Endothelial cell of umbilical vein (primary cell): ENCODE measurements around the gene LSM2.

Source experiments
- EZH2 ChIP-seq: IDR thresholded peaks from 2 replicates; pipeline ENCODE4 v1.6.1; 2012; ENCODE audit warnings: borderline replicate concordance, low read depth, mild to moderate bottlenecking, moderate library complexity, low read length, inconsistent platforms; ENCODE audit not compliant: severe bottlenecking
- FOS ChIP-seq: IDR thresholded peaks from 2 replicates; pipeline ENCODE4 v1.6.1; 2011; ENCODE audit warnings: mild to moderate bottlenecking, low read length, moderate library complexity, borderline replicate concordance; ENCODE audit not compliant: insufficient read depth
- MYC ChIP-seq: IDR thresholded peaks from one replicate; pipeline ENCODE4 v1.6.1; 2011; ENCODE audit warnings: mild to moderate bottlenecking, low read depth, low read length
- POLR2A ChIP-seq: IDR thresholded peaks from 2 replicates; pipeline ENCODE4 v1.6.1; 2012; ENCODE audit warnings: low read depth, mild to moderate bottlenecking, control low read depth, low read length
- POLR2AphosphoS5 ChIP-seq: IDR thresholded peaks from 2 replicates; pipeline ENCODE4 v1.6.1; 2012; ENCODE audit warnings: low read depth, mild to moderate bottlenecking, control low read depth, low read length, moderate library complexity; ENCODE audit not compliant: insufficient read depth
- TF ChIP-seq, protein P1 (sequence below), 2 donors: IDR thresholded peaks; 1 replicate in 1 of 2; 2 replicates in 1 of 2; pipeline ENCODE4 v1.5.1; 2011; ENCODE audit warnings: low read length in 2 of 2, mild to moderate bottlenecking in 2 of 2, moderate library complexity in 2 of 2, control low read depth in 1 of 2, inconsistent platforms in 1 of 2, low read depth in 1 of 2; ENCODE audit not compliant: insufficient read depth in 1 of 2; ENCODE audit errors: extremely low read depth in 1 of 2
- TF ChIP-seq, protein P2 (sequence below): IDR thresholded peaks from 2 replicates; pipeline ENCODE4 v1.6.1; 2011; ENCODE audit not compliant: insufficient read depth, insufficient read length

DNA sequence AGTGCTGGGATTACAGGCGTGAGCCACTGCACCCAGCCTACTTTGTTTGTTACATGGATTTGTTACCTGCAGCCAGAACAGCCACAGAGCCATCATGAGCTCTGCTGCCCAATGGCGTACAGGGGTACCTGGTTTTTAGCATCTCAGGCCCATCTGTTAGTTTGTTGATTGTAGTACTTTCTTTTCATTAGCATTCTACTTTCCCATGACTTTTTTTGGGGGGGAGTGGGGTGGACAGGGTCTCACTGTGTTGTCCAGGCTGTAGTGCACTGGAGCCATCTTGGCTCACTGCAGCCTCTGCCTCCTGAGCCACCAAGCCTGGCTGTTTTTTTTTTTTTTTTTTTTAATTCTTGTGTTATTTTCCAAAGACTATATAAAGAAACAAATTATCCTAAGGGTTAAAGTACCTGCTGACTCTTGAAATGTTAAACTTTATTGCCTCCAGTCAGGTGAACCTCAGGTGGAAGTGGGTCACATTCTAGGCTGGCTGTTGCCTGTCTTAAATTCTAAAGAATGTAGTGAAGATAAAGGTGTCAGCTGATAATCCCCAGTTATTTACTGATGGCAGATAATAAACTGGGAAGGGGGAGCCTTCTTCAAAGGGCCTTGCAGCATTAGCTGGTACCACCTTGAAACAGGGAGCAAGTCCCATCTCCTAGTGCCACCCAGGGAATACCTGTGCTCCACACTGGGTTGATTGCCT lies 40.7 kb upstream of the LSM2 start:
- no peak for TF ChIP-seq POLR2A
- TF ChIP-seq, protein P1, sequence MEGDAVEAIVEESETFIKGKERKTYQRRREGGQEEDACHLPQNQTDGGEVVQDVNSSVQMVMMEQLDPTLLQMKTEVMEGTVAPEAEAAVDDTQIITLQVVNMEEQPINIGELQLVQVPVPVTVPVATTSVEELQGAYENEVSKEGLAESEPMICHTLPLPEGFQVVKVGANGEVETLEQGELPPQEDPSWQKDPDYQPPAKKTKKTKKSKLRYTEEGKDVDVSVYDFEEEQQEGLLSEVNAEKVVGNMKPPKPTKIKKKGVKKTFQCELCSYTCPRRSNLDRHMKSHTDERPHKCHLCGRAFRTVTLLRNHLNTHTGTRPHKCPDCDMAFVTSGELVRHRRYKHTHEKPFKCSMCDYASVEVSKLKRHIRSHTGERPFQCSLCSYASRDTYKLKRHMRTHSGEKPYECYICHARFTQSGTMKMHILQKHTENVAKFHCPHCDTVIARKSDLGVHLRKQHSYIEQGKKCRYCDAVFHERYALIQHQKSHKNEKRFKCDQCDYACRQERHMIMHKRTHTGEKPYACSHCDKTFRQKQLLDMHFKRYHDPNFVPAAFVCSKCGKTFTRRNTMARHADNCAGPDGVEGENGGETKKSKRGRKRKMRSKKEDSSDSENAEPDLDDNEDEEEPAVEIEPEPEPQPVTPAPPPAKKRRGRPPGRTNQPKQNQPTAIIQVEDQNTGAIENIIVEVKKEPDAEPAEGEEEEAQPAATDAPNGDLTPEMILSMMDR (IDR thresholded peaks at IDR 0.05; ENCODE audit: extremely low read depth in 1 of 2, insufficient read depth in 1 of 2, low read depth in 1 of 2, low read length in 2 of 2), result no peak
- TF ChIP-seq, protein P2, sequence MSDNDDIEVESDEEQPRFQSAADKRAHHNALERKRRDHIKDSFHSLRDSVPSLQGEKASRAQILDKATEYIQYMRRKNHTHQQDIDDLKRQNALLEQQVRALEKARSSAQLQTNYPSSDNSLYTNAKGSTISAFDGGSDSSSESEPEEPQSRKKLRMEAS, result no peak
- no peak for TF ChIP-seq FOS
- TF ChIP-seq EZH2, result no peak
- no peak for TF ChIP-seq MYC
- no peak for TF ChIP-seq POLR2AphosphoS5
